ENCODE data around the gene SCGB1A1.

The SCGB1A1 gene

DNA sequence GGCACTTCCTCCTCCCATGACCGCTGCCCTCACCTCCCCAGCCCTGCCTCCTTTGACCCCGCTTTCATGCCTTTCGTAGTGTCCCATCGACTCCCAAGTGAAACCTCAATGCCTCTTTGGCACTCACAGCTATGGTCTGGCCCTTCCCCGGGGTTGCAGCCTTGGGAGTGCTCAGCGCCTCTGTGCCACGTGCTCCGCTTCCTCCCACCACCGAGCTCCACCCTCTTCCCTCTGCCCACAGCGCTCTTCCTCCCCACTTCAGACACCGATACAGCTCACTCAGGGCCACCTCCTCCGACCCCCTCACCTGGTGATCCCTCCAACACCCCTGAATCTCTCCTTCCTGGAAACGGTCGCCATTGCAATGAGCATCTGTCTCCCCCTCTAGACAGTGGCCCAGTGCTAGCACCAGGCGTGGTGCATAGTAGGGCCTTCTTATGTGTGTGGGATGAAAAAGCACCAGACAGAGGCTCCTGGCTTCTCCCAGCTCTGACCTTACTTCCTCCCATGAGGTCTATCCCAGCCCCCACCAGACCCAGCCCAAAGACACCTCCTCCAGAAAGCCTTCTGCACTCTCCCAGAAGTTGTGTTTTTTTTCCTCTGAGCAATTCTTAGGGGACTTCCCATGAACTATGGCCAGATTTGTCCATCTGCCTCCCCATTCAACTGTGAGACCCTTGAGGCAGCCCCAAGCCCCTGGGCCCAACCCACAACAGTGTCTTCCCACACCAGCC lies 16.4 kb upstream of the SCGB1A1 start:
- Mint-ChIP-seq H3K27ac (no peak overlapping the region), H3K4me1 (peaks cover 5% of the 10 kb centered on the region), H3K9me3 (no peaks in the 10 kb centered on the region), H3K27me3 (peaks cover 9% of the 10 kb centered on the region), H3K4me3 (no peak overlapping the region), H3K36me3 (no peaks in the 10 kb centered on the region)
- ATAC-seq (ENCODE audit: low read depth) = no peak
- no peak for DNase-seq (ENCODE audit: low spot score in 2 of 2)

DNA sequence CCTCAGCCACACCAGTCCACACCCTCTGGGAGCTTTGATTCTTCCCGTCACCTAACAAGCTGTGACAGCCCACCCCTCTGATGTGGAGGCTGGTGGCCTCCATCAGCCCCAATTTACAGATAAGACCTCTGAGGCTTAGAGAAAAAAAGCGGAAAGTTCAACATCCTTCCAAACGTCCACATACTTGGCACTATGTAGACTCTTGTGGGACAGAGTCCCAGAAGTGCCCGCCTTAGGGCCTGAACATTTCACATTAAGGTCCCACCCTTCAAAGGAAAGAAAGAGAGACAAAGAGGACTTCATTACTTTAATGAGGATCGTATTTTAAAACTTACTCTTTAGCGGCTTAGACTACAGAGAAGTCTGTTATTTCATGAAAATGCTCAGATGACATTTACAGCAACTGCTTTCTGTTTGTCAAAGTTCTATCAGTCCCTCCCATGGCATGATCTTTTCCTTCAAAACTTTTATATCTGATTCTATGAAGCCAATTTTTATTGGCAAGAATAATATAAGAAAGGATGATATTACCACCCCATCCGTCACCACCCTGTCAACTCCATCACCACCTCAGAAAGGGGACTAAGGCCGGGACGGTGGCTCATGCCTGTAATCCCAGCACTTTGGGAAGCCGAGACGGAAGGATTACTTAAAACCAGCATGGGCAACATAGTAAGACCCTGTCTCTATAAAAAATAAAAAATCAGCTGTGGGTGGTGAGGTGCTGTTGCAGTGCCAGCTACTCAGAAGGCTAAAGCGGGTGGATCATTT lies 15.7 kb upstream of the SCGB1A1 start:
- ATAC-seq (ENCODE audit: low read depth) (no peak), DNase-seq (ENCODE audit: low spot score in 2 of 2) (no peak)
- no peak overlapping the region for H3K27ac Mint-ChIP-seq
- no peaks in the 10 kb centered on the region for H3K9me3 Mint-ChIP-seq
- H3K4me3 Mint-ChIP-seq = no peak overlapping the region
- H3K4me1 Mint-ChIP-seq = peaks cover 5% of the 10 kb centered on the region
- H3K36me3 Mint-ChIP-seq = no peaks in the 10 kb centered on the region
- H3K27me3 Mint-ChIP-seq = peaks cover 9% of the 10 kb centered on the region

DNA sequence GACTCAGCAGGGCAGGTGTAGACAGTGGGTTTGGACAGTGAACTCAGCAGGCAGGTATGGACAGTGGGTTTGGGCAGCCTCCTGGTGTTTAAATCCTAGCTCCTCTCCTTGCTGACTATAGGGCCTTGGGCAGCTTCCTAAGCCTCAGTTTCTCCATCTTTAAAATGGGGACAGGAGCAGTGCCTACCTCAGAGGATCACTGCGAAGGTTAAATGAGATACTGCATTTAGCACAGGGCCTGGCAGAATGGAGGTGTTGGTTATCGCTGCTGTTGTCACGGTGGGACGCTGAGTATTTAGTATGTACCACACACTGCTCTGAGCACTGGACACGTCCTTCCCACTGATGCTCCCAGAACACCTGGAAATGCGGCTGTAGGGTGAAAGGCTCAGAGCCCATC lies 14.4 kb upstream of the SCGB1A1 start:
- H3K4me3 Mint-ChIP-seq = no peak overlapping the region
- ATAC-seq (ENCODE audit: low read depth) = no peak
- H3K4me1 Mint-ChIP-seq = peaks cover 5% of the 10 kb centered on the region
- H3K36me3 Mint-ChIP-seq = no peaks in the 10 kb centered on the region
- peaks cover 3% of the 10 kb centered on the region for H3K27me3 Mint-ChIP-seq
- no peaks in the 10 kb centered on the region for H3K9me3 Mint-ChIP-seq
- H3K27ac Mint-ChIP-seq = no peak overlapping the region
- DNase-seq (ENCODE audit: low spot score in 2 of 2) = no peak

DNA sequence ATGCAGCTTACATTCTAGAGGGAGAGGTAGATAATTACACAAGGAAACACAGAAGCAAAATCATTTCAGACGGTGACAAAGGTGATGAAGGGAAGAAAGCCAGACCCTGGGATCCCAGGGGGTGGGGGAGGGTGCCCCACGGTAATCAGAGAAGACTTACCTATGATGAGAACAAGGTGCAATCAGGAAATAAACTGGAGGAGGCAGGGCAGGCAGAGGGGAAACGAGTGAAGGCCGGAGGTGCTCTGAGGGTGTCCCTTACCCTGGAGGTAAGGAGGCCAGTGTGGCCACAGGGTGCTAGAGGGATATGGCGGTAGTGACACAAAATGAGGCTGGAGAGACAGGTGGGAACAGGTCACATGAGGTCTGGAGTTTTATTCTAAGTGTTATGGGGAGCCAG lies 13.9 kb upstream of the SCGB1A1 start:
- no peaks in the 10 kb centered on the region for H3K36me3 Mint-ChIP-seq
- H3K4me3 Mint-ChIP-seq = no peak overlapping the region
- ATAC-seq (ENCODE audit: low read depth) = no peak

DNA sequence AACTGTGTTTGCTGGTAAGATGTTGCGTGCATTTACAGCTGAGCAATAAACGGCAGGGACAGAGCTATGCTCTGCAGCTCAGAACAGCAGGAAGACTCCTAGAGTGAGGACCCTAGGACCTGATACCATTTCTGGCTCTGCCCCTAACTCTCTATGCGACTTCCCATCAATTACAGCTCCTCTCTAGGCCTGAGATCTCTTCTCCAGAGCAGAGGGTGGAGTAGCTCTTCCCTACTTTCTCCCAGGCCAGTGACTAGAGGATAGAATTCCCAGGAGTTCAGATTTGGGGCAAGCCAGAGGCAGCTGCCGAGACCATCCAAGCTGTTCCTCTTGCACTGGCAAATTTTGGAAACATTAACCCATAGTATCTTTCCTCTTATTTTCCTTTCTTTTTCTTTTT lies 12.8 kb upstream of the SCGB1A1 start:
- no peaks in the 10 kb centered on the region for H3K36me3 Mint-ChIP-seq
- ATAC-seq (ENCODE audit: low read depth) (no peak), DNase-seq (ENCODE audit: low spot score in 2 of 2) (no peak)
- H3K9me3 Mint-ChIP-seq = no peaks in the 10 kb centered on the region
- H3K4me1 Mint-ChIP-seq = peaks cover 5% of the 10 kb centered on the region
- no peak overlapping the region for H3K4me3 Mint-ChIP-seq
- no peak overlapping the region for H3K27ac Mint-ChIP-seq
- peaks cover 3% of the 10 kb centered on the region for H3K27me3 Mint-ChIP-seq

More for the DNA sequence above, 13.9 kb upstream of the SCGB1A1 start:
- DNase-seq (ENCODE audit: low spot score in 2 of 2) = no peak
- H3K27ac Mint-ChIP-seq = no peak overlapping the region
- peaks cover 3% of the 10 kb centered on the region for H3K27me3 Mint-ChIP-seq
- H3K4me1 Mint-ChIP-seq = peaks cover 5% of the 10 kb centered on the region
- no peaks in the 10 kb centered on the region for H3K9me3 Mint-ChIP-seq

DNA sequence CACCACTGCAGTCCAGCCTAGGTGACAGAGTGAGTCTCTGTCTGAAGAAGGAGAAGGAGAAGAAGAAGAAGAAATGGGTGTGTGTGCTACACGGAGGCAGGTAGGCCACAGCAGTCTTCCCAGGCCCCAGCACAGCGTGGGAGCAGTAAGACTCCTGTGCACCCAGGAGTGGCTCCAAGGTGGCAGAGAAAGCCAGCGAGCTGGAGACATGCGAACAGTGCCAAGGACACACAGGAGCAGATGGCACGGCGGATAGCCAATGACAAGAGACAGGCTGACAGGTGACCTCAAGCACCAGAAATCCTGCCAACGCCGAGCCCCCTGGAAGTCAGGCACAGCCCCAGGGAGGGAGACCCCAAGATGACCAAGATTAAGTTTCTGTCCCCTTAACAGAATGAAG lies 9.0 kb upstream of the SCGB1A1 start:
- H3K27ac Mint-ChIP-seq = no peak overlapping the region
- no peaks in the 10 kb centered on the region for H3K9me3 Mint-ChIP-seq
- ATAC-seq (ENCODE audit: low read depth) (no peak), DNase-seq (ENCODE audit: low spot score in 2 of 2) (no peak)
- no peaks in the 10 kb centered on the region for H3K4me1 Mint-ChIP-seq
- peaks cover 2% of the 10 kb centered on the region for H3K27me3 Mint-ChIP-seq
- H3K4me3 Mint-ChIP-seq = no peak overlapping the region
- H3K36me3 Mint-ChIP-seq = no peaks in the 10 kb centered on the region

DNA sequence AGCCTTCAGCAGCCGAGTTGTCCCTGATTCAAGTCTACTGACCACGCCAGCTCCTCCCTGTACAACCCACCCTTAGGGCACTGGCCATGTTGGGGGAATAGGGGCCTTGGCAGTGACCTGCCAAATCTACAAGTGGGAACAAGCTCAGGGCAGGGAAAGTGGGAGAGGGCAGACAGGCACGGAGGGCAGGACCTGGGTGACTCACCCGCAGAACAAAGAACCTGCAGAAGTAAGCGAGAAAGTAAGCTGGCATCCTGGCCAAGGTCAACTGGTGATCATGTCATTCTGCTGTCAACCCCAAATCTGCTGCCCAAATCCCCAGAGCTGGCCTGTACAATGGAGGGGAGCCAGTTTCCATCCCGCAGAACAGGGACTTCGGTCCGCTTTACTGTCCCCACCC lies 7.9 kb upstream of the SCGB1A1 start:
- DNase-seq (ENCODE audit: low spot score in 2 of 2) (no peak), ATAC-seq (ENCODE audit: low read depth) (no peak)
- Mint-ChIP-seq H3K36me3 (no peaks in the 10 kb centered on the region), H3K4me3 (no peak overlapping the region), H3K4me1 (no peaks in the 10 kb centered on the region), H3K27me3 (peaks cover 2% of the 10 kb centered on the region), H3K9me3 (no peaks in the 10 kb centered on the region), H3K27ac (no peak overlapping the region)

DNA sequence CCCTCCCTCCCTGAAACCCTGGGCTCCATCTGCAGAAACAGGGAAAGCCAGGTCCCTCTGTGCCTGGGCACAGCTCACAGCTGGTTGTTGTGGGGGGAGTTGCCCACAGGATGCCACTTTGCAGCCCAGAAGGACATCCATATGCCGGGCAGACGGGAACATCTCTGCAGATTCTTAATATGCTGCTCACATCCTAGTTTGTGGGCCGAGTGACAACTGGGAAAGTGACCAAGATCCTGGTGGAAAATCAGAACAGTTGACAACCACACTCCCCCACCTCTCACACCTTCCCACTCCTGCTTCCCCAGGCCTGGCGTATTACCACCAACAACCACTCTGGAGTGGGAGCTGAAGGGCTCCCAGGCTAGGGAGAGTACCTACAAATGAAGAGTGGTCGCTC lies 7.3 kb upstream of the SCGB1A1 start:
- H3K27ac Mint-ChIP-seq = no peak overlapping the region
- H3K4me3 Mint-ChIP-seq = no peak overlapping the region
- no peaks in the 10 kb centered on the region for H3K36me3 Mint-ChIP-seq
- ATAC-seq (ENCODE audit: low read depth) = no peak
- H3K27me3 Mint-ChIP-seq = peaks cover 2% of the 10 kb centered on the region
- no peak for DNase-seq (ENCODE audit: low spot score in 2 of 2)
- no peaks in the 10 kb centered on the region for H3K4me1 Mint-ChIP-seq
- H3K9me3 Mint-ChIP-seq = no peaks in the 10 kb centered on the region

DNA sequence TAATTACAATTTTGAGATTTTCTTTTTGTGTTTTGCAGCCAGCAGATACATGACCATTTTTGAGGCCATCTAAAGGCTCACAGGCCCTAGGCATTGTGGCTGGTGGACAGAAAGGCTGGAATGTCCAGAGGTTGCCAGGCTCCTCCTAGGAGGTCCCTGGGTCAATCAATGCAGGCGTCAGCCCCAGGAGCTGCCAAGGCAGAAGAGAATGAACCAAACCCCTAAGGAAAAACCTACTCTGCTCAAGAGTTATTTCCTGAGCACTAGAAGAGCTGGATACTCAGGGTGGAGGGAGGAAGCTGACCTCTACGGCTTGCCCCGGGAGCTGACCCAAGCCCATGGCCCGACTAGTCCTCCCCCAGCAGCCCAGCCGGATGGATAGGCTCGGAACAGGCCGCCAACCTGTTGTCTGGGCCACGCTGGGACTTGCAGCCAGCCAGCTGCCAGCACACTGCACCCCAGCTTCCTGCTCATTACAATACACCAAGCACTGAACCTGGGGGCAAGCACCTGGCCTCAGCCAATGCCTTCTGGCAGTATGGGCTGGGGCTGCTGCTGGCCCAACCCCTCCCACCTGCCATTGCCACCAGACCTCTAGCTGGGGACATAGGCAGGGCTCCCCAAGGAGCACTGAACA lies 5.7 kb upstream of the SCGB1A1 start:
- H3K4me1 Mint-ChIP-seq = no peaks in the 10 kb centered on the region
- ATAC-seq (ENCODE audit: low read depth) = no peak
- H3K9me3 Mint-ChIP-seq = no peaks in the 10 kb centered on the region
- no peaks in the 10 kb centered on the region for H3K36me3 Mint-ChIP-seq
- DNase-seq (ENCODE audit: low spot score in 2 of 2) = no peak
- peaks cover 2% of the 10 kb centered on the region for H3K27me3 Mint-ChIP-seq
- no peak overlapping the region for H3K4me3 Mint-ChIP-seq
- no peak overlapping the region for H3K27ac Mint-ChIP-seq

DNA sequence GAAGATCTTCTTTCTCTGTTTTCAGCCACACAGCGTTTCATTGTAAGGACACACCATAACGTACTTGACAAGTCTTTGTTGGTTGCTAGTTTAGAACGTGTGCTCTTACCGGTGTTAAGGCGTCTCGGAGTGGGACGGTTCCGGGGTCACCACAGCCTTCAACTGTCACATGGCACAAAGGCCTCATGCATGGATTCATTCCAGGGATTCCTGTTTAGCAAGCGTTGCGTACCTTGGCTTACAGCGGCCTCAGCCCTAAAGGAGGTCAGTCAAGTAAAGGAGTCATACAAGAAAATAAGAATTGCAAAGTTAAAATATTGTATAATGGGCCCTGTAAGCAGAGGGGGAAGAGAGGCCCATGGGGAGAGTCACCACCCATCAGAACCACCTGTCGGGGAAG lies 2.2 kb upstream of the SCGB1A1 start:
- H3K9me3 Mint-ChIP-seq = no peaks in the 10 kb centered on the region
- no peaks in the 10 kb centered on the region for H3K4me1 Mint-ChIP-seq
- H3K4me3 Mint-ChIP-seq = no peak overlapping the region
- no peak for ATAC-seq (ENCODE audit: low read depth)
- DNase-seq (ENCODE audit: low spot score in 2 of 2) = no peak
- H3K36me3 Mint-ChIP-seq = no peaks in the 10 kb centered on the region
- H3K27ac Mint-ChIP-seq = no peak overlapping the region
- H3K27me3 Mint-ChIP-seq = peaks cover 2% of the 10 kb centered on the region

DNA sequence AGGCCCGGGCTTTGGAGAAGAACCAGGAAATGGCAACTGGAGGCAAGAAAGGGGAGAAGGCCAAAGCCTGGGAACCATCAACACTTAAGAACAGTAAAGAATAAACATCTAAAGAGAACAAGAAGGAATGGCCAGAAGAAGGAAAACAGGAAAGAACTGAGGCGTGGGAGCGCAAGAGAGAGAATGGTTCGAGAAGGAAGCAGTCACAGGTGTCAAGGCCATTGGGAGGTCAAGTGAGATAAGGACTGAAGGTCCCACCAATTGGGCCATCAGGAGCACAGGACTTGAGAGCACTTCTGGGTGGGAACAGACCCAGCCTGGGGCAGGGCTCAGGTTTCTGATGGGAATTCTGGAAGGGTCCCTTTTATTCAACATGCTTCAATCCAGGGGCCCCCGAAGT lies 697 bp upstream of the SCGB1A1 start:
- Mint-ChIP-seq H3K9me3 (no peaks in the 10 kb centered on the region), H3K27ac (no peak overlapping the region), H3K4me3 (no peak overlapping the region), H3K27me3 (peaks cover 2% of the 10 kb centered on the region), H3K4me1 (no peaks in the 10 kb centered on the region), H3K36me3 (no peaks in the 10 kb centered on the region)
- no peak for DNase-seq (ENCODE audit: low spot score in 2 of 2)
- ATAC-seq (ENCODE audit: low read depth) = no peak

DNA sequence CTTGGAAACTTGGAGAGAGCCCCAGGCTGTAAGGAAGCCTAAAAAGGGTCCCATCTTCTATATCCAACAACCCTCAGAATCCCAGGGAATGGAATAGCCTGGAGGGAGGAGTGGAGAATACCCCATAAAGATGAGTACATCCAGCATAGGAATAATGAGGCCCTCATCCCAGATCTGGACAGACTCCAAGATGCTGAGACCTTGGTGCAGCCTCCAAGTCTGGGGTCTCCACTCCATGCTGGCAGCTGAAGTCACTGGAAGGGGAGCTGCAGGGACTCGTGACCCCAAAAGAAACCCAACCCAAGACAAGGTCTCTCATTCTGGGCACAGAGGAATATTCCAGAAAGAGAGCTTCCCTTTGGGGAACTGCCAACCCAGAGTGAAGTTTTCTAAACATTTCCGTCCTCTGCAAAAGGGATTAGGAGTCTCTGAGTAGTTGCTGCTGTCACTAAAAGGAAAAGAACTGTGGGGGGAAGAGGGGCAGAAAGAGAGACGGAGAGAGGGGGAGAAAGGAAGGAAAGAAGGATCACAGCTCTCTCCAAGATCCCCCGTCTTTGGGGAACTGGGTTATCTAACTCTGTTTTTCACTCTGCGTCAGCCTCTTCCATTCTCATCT lies 589 bp downstream of the SCGB1A1 start:
- ATAC-seq (ENCODE audit: low read depth) = no peak
- Mint-ChIP-seq H3K36me3 (no peaks in the 10 kb centered on the region), H3K4me1 (peaks cover under 1% of the 10 kb centered on the region), H3K4me3 (no peak overlapping the region), H3K27me3 (peaks cover 1% of the 10 kb centered on the region), H3K9me3 (no peaks in the 10 kb centered on the region), H3K27ac (no peak overlapping the region)
- no peak for DNase-seq (ENCODE audit: low spot score in 2 of 2)

DNA sequence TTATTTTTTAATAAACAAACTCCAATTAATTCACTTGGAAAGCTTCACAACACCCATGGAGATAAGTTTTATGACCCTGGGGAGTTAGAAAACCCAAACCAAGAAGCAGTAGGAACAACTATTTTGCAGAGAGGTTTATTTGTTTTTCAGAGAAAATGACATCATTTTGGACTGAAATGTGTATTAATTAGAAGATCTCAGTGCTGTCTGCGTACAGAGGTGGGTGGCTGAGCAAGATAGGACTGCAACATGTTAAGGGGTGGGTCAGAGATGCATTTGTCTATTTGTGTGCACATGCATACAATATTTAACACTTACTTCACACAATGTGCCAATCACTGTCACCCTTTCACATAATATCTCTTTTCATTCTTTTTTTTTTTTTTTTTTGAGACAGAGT lies 1.1 kb downstream of the SCGB1A1 start:
- peaks cover 1% of the 10 kb centered on the region for H3K27me3 Mint-ChIP-seq
- H3K4me1 Mint-ChIP-seq = peaks cover 3% of the 10 kb centered on the region
- no peak overlapping the region for H3K27ac Mint-ChIP-seq
- H3K36me3 Mint-ChIP-seq = no peaks in the 10 kb centered on the region
- H3K4me3 Mint-ChIP-seq = no peak overlapping the region
- DNase-seq (ENCODE audit: low spot score in 2 of 2) = no peak
- no peaks in the 10 kb centered on the region for H3K9me3 Mint-ChIP-seq
- no peak for ATAC-seq (ENCODE audit: low read depth)

DNA sequence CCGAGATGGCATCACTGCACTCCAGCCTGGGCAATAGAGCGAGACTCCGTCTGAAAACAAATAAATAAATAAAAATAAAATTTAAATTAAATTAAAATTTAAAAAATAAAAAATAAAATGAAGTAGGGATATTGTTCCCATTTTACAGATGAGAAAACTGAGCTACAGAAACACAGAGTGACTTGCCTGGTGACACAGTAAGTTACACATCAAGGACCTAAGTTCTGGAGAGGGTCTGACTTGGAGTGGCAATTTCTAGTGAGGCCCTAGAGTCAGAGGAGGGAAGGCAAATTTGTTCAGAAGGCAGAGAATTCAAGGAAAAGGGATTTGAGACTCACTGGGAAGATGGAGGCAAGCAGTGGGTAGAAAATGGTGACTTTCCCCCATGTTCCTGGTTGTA lies 2.0 kb downstream of the SCGB1A1 start:
- Mint-ChIP-seq H3K27ac (no peak overlapping the region), H3K4me1 (peaks cover 3% of the 10 kb centered on the region), H3K4me3 (no peak overlapping the region), H3K36me3 (no peaks in the 10 kb centered on the region), H3K27me3 (peaks cover 1% of the 10 kb centered on the region), H3K9me3 (no peaks in the 10 kb centered on the region)
- ATAC-seq (ENCODE audit: low read depth) (no peak), DNase-seq (ENCODE audit: low spot score in 2 of 2) (no peak)

All from memory B cell (primary cell).